Fibroblast of peridontal ligament (primary cell): ENCODE measurements around the gene E2F7.
"Not testable (repeated sequence)": the region's sequence is repeated elsewhere in the genome, so short reads cannot be mapped to it uniquely, and the experiment has no call there.

Experiments used
- DNase-seq: peaks from one replicate; pipeline ENCODE4 v3.0.0-alpha.2; 2010; ENCODE audit errors: extremely low read depth

Gene E2F7

GRCh38 chr12:77065361-77066204 lies at the start of gene E2F7:
Gene E2F7 (minus strand): TSS chr12:77065569. CDS start chr12:77064635, 934 bp downstream.
- DNase-seq, result peak; percentile 85

- no peak for DNase-seq
These were observed 48.6 kb upstream of the E2F7 start for GRCh38 chr12:77113971-77114370.

GRCh38 chr12:77108707-77109106 lies 43.3 kb upstream of the E2F7 start:
- no peak for DNase-seq

- no peak for DNase-seq
These were observed 41.8 kb upstream of the E2F7 start for GRCh38 chr12:77107121-77107520.

GRCh38 chr12:77104792-77105191 lies 39.4 kb upstream of the E2F7 start:
- DNase-seq, result peak; percentile 38

- no peak for DNase-seq
These were observed 38.9 kb upstream of the E2F7 start for GRCh38 chr12:77104286-77104685.

GRCh38 chr12:77102691-77103090 lies 37.3 kb upstream of the E2F7 start:
- DNase-seq, result peak; percentile 57

- peak; percentile 30 for DNase-seq
These were observed 36.8 kb upstream of the E2F7 start for GRCh38 chr12:77102123-77102522.

- no peak for DNase-seq
These were observed 34.4 kb upstream of the E2F7 start for GRCh38 chr12:77099799-77100198.

- no peak for DNase-seq
These were observed 32.5 kb upstream of the E2F7 start for GRCh38 chr12:77097846-77098245.

GRCh38 chr12:77092227-77092626 lies 26.9 kb upstream of the E2F7 start:
- DNase-seq, result not testable (repeated sequence)

GRCh38 chr12:77089686-77090220 lies 24.4 kb upstream of the E2F7 start:
- no peak for DNase-seq

GRCh38 chr12:77087427-77087826 lies 22.1 kb upstream of the E2F7 start:
- peak; percentile 71 for DNase-seq

GRCh38 chr12:77082021-77082420 lies 16.7 kb upstream of the E2F7 start:
- no peak for DNase-seq

- no peak for DNase-seq
These were observed 14.3 kb upstream of the E2F7 start for GRCh38 chr12:77079631-77080030.

GRCh38 chr12:77078231-77078630 lies 12.9 kb upstream of the E2F7 start:
- no peak for DNase-seq

GRCh38 chr12:77076886-77077285 lies 11.5 kb upstream of the E2F7 start:
- DNase-seq, result no peak

GRCh38 chr12:77073894-77074293 lies 8.5 kb upstream of the E2F7 start:
- DNase-seq, result not testable (repeated sequence)

- DNase-seq, result no peak
These were observed 7.6 kb upstream of the E2F7 start for GRCh38 chr12:77072833-77073495.

- peak; percentile 58 for DNase-seq
These were observed 5.6 kb upstream of the E2F7 start for GRCh38 chr12:77070800-77071449.

GRCh38 chr12:77070382-77070781 lies 5.0 kb upstream of the E2F7 start:
- DNase-seq, result no peak

- no peak for DNase-seq
These were observed 441 bp downstream of the E2F7 start for GRCh38 chr12:77064896-77065360.
